ENCODE data around the gene RBM4. TPM values are rescaled to one million over a fixed set of nuclear protein-coding genes. Genes with fewer than 3 reads are reported as not detected.

The RBM4 gene
- total and polyA plus RNA-seq, 9 of the 15 experiments (the other 6 are each of a cell fraction or from before 2014, with no cell fraction given), result 81.6 to 233 (median 122) TPM

DNA sequence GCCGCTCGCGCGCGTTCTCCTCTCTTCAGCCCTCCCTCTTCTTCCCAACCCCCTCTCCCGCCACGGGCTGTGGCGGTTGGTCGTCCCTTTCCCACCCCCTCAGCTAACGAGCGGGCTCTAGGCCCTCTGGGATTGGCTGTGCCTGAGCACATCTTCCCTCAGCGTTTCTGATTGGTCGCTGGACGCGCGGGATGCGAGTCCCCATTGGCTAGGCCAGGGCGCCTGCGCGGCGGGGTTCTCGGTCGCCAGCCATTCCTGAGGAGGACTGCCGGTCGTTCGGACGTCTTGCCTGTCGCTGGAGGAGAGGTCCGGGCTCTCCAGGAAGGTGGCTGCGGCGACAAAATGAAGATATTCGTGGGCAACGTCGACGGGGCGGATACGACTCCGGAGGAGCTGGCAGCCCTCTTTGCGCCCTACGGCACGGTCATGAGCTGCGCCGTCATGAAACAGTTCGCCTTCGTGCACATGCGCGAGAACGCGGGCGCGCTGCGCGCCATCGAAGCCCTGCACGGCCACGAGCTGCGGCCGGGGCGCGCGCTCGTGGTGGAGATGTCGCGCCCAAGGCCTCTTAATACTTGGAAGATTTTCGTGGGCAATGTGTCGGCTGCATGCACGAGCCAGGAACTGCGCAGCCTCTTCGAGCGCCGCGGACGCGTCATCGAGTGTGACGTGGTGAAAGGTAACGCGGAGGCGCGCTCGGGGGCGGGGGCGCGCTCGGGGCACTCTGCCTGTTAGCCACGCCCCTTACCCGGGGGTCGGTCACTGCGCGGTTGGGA, 21.9 kb upstream of the RBM4 start, which contains the start of gene RBM14 (continued):
- TF ChIP-seq, protein P1, sequence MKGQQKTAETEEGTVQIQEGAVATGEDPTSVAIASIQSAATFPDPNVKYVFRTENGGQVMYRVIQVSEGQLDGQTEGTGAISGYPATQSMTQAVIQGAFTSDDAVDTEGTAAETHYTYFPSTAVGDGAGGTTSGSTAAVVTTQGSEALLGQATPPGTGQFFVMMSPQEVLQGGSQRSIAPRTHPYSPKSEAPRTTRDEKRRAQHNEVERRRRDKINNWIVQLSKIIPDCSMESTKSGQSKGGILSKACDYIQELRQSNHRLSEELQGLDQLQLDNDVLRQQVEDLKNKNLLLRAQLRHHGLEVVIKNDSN (CRISPR knock-in tag; IDR thresholded peaks at IDR 0.05), result peak; percentile 57
- TF ChIP-seq ATF3 (IDR thresholded peaks at IDR 0.05) (peak; percentile 32), ATF3 (CRISPR knock-in tag; conservative IDR thresholded peaks at IDR 0.05) (0 out of 2 replicates have a peak, but pooled peaks have one; percentile 10), FOXJ3 (CRISPR knock-in tag; IDR thresholded peaks at IDR 0.05) (no peak), DDX20 (tag; IDR thresholded peaks at IDR 0.05; ENCODE audit: low read depth) (no peak), ZNF134 (CRISPR knock-in tag; conservative IDR thresholded peaks at IDR 0.05) (0 out of 2 replicates have a peak, but pooled peaks have one; percentile 31), ARID2 (IDR thresholded peaks at IDR 0.05) (no peak), ZNF175 (CRISPR knock-in tag; IDR thresholded peaks at IDR 0.05; ENCODE audit: low read depth) (peak; percentile 87), ZNF551 (CRISPR knock-in tag; IDR thresholded peaks at IDR 0.05) (no peak), ADNP (tag; IDR thresholded peaks at IDR 0.05) (no peak), RBM34 (IDR thresholded peaks at IDR 0.05; ENCODE audit: borderline replicate concordance, insufficient read depth, low read length) (no peak), MTF1 (CRISPR knock-in tag; IDR thresholded peaks at IDR 0.05; ENCODE audit: borderline replicate concordance) (no peak), MEF2A (IDR thresholded peaks at IDR 0.05; ENCODE audit: control insufficient read depth, low read depth, low read length) (no peak), FOXA3 (CRISPR knock-in tag; conservative IDR thresholded peaks at IDR 0.05 in 1 of 2, IDR thresholded peaks at IDR 0.05 in 1 of 2) (peak in 1 of 2 experiments; percentile 81; a peak in 2 of 4 replicates)
- TF ChIP-seq, protein P2, sequence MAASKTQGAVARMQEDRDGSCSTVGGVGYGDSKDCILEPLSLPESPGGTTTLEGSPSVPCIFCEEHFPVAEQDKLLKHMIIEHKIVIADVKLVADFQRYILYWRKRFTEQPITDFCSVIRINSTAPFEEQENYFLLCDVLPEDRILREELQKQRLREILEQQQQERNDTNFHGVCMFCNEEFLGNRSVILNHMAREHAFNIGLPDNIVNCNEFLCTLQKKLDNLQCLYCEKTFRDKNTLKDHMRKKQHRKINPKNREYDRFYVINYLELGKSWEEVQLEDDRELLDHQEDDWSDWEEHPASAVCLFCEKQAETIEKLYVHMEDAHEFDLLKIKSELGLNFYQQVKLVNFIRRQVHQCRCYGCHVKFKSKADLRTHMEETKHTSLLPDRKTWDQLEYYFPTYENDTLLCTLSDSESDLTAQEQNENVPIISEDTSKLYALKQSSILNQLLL (CRISPR knock-in tag; IDR thresholded peaks at IDR 0.05; ENCODE audit: borderline replicate concordance), result no peak
- TF ChIP-seq, protein P3, sequence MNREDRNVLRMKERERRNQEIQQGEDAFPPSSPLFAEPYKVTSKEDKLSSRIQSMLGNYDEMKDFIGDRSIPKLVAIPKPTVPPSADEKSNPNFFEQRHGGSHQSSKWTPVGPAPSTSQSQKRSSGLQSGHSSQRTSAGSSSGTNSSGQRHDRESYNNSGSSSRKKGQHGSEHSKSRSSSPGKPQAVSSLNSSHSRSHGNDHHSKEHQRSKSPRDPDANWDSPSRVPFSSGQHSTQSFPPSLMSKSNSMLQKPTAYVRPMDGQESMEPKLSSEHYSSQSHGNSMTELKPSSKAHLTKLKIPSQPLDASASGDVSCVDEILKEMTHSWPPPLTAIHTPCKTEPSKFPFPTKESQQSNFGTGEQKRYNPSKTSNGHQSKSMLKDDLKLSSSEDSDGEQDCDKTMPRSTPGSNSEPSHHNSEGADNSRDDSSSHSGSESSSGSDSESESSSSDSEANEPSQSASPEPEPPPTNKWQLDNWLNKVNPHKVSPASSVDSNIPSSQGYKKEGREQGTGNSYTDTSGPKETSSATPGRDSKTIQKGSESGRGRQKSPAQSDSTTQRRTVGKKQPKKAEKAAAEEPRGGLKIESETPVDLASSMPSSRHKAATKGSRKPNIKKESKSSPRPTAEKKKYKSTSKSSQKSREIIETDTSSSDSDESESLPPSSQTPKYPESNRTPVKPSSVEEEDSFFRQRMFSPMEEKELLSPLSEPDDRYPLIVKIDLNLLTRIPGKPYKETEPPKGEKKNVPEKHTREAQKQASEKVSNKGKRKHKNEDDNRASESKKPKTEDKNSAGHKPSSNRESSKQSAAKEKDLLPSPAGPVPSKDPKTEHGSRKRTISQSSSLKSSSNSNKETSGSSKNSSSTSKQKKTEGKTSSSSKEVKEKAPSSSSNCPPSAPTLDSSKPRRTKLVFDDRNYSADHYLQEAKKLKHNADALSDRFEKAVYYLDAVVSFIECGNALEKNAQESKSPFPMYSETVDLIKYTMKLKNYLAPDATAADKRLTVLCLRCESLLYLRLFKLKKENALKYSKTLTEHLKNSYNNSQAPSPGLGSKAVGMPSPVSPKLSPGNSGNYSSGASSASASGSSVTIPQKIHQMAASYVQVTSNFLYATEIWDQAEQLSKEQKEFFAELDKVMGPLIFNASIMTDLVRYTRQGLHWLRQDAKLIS (CRISPR knock-in tag; IDR thresholded peaks at IDR 0.05), result peak; percentile 96
- TF ChIP-seq, protein P4, sequence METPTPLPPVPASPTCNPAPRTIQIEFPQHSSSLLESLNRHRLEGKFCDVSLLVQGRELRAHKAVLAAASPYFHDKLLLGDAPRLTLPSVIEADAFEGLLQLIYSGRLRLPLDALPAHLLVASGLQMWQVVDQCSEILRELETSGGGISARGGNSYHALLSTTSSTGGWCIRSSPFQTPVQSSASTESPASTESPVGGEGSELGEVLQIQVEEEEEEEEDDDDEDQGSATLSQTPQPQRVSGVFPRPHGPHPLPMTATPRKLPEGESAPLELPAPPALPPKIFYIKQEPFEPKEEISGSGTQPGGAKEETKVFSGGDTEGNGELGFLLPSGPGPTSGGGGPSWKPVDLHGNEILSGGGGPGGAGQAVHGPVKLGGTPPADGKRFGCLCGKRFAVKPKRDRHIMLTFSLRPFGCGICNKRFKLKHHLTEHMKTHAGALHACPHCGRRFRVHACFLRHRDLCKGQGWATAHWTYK (CRISPR knock-in tag; IDR thresholded peaks at IDR 0.05), result peak; percentile 83
